K562 (cell line): ENCODE data around the gene PLA2G3. TPM values are rescaled to one million over a fixed set of nuclear protein-coding genes. Genes with fewer than 3 reads are reported as not detected.

Experiments used
- ARID2 ChIP-seq: fragments of 450-650 bp; IDR thresholded peaks from 2 replicates; pipeline ENCODE4 v1.6.1; 2017; ENCODE audit warnings: antibody characterized with exemption, mild to moderate bottlenecking
- CC2D1A ChIP-seq: fragments of 450-650 bp; IDR thresholded peaks from 2 replicates; pipeline ENCODE4 v1.6.1; 2017; ENCODE audit warnings: mild to moderate bottlenecking
- CHAMP1 ChIP-seq: fragments of 450-650 bp; IDR thresholded peaks from 2 replicates; pipeline ENCODE4 v1.6.1; 2016; ENCODE audit warnings: mild to moderate bottlenecking
- CHD2 ChIP-seq: IDR thresholded peaks from 2 replicates; pipeline ENCODE4 v1.6.1; 2011; ENCODE audit warnings: low read depth, low read length
- CREB1 ChIP-seq, 2 experiments: sonication (generic) in 1 of 2; formaldehyde crosslinking in 1 of 2; IDR thresholded peaks; 2 replicates each; pipeline versions ENCODE4 v1.6.1 to v1.8.0; 2012 to 2022; ENCODE audit warnings: inconsistent platforms in 1 of 2, mild to moderate bottlenecking in 1 of 2, missing genetic modification reagents in 1 of 2, moderate library complexity in 1 of 2
- CREB5 ChIP-seq: fragments of 250-450 bp; sonication (Bioruptor Pico); IDR thresholded peaks from 2 replicates; pipeline ENCODE4 v1.5.0; 2020; ENCODE audit warnings: mild to moderate bottlenecking
- GTF2A2 ChIP-seq: IDR thresholded peaks from 2 replicates; pipeline ENCODE4 v1.6.1; 2016; ENCODE audit warnings: mild to moderate bottlenecking, missing genetic modification characterization, missing compliant biosample characterization
- HMGN3 ChIP-seq: IDR thresholded peaks from 2 replicates; pipeline ENCODE4 v1.6.1; 2011; ENCODE audit warnings: borderline replicate concordance, low read depth, mild to moderate bottlenecking, mixed read lengths, low read length; ENCODE audit not compliant: insufficient read length; ENCODE audit errors: extremely low read depth
- KLF16 ChIP-seq: IDR thresholded peaks from 2 replicates; pipeline ENCODE4 v1.6.1; 2016; ENCODE audit warnings: antibody characterized with exemption
- PBX2 ChIP-seq, 2 experiments: IDR thresholded peaks in 1 of 2; conservative IDR thresholded peaks in 1 of 2; 2 replicates each; pipeline ENCODE4 v1.6.1; 2016; ENCODE audit warnings: low read depth in 2 of 2, mild to moderate bottlenecking in 1 of 2, missing compliant biosample characterization in 1 of 2, missing genetic modification characterization in 1 of 2, moderate library complexity in 1 of 2
- RBM22 ChIP-seq: fragments of 200-400 bp; formaldehyde crosslinking; IDR thresholded peaks from 2 replicates; pipeline ENCODE4 v1.6.1; 2018; ENCODE audit warnings: low read length, low read depth; ENCODE audit not compliant: poor library complexity, severe bottlenecking
- SMC3 ChIP-seq: conservative IDR thresholded peaks from 2 replicates; pipeline ENCODE4 v1.6.1; 2011; ENCODE audit warnings: low read depth, low read length, improper control_type of control experiment; ENCODE audit not compliant: insufficient read depth
- SP1 ChIP-seq: sonication (generic); formaldehyde crosslinking; IDR thresholded peaks from 2 replicates; pipeline ENCODE4 v1.8.1; 2022; ENCODE audit warnings: mild to moderate bottlenecking, missing genetic modification reagents
- TBP ChIP-seq: optimal IDR thresholded peaks from 2 replicates; pipeline ENCODE3; 2011; ENCODE audit warnings: low read depth, low read length, improper control_type of control experiment
- TOE1 ChIP-seq, 2 experiments: fragments of 450-650 bp in 1 of 2; sonication (generic) in 1 of 2; formaldehyde crosslinking in 1 of 2; IDR thresholded peaks; 2 replicates each; pipeline versions ENCODE4 v1.7.1 to v1.8.0; 2016 to 2022; ENCODE audit warnings: borderline replicate concordance in 2 of 2, mild to moderate bottlenecking in 2 of 2, antibody characterized with exemption in 1 of 2, inconsistent platforms in 1 of 2, low read depth in 1 of 2, missing genetic modification reagents in 1 of 2, moderate library complexity in 1 of 2
- ZNF143 ChIP-seq: sonication (generic); formaldehyde crosslinking; IDR thresholded peaks from 2 replicates; pipeline ENCODE4 v1.9.0; 2022; ENCODE audit warnings: mild to moderate bottlenecking, missing genetic modification reagents
- ZNF253 ChIP-seq: fragments of 250-450 bp; sonication (Bioruptor Pico); conservative IDR thresholded peaks from 2 replicates; pipeline ENCODE4 v1.6.1; 2021; ENCODE audit warnings: mild to moderate bottlenecking
- ZNF384 ChIP-seq: IDR thresholded peaks from 2 replicates; pipeline ENCODE4 v1.6.1; 2012; ENCODE audit warnings: low read depth, low read length, improper control_type of control experiment
- ZNF395 ChIP-seq: fragments of 200-800 bp; sonication (Bioruptor generic); IDR thresholded peaks from 2 replicates; pipeline ENCODE4 v1.6.1; 2017; ENCODE audit warnings: missing genetic modification characterization, missing compliant biosample characterization
- polyA plus RNA-seq, 8 experiments: library from polyadenylated mRNA; depleted of rRNA in 4 of 8; stranded (reverse) in 5 of 8; unstranded in 3 of 8; fragments of >200 nt; fragmentation: Nextera tagmentation in 2 of 8; fragmentation: Illumina TruSeq in 1 of 8; extraction: Ambion mirVana in 2 of 8; extraction: Trizol in 1 of 8; gene quantifications; 2 replicates each; pipeline versions ENCODE4 v1.2.1 to v1.2.3, GENCODE V29; 2011 to 2014; ENCODE audit warnings: inconsistent platforms in 1 of 8, missing spikeins in 1 of 8
- total RNA-seq, 7 experiments: library from RNA; depleted of rRNA in 6 of 7; stranded (reverse); fragments of >200 nt in 6 of 7; fragmentation: Illumina TruSeq in 2 of 7; extraction: Trizol in 2 of 7; gene quantifications; 2 replicates each; pipeline versions ENCODE4 v1.2.1 to v1.2.3, GENCODE V29; 2011 to 2021; ENCODE audit warnings: low replicate concordance in 1 of 7

Gene PLA2G3
- total and polyA plus RNA-seq, 9 of the 15 experiments (the other 6 are each of a cell fraction or from before 2014, with no cell fraction given) = 0.18 to 1.4 (median 0.64) TPM

- TF ChIP-seq TBP (no peak), ZNF395 (no peak), RBM22 (no peak), HMGN3 (peak; percentile 15), CHD2 (no peak), SMC3 (peak; percentile 85), ZNF384 (peak; percentile 72), PBX2 (CRISPR knock-in tag; IDR thresholded peaks at IDR 0.05; ENCODE audit: low read depth) (no peak), PBX2 (tag; conservative IDR thresholded peaks at IDR 0.05; ENCODE audit: low read depth) (no peak), CREB1 (IDR thresholded peaks at IDR 0.05) (peak; percentile 92), CREB1 (CRISPR knock-in tag; IDR thresholded peaks at IDR 0.05) (peak; percentile 80), SP1 (CRISPR knock-in tag) (peak; percentile 59), CHAMP1 (no peak), TOE1 (IDR thresholded peaks at IDR 0.05; ENCODE audit: borderline replicate concordance) (no peak), TOE1 (CRISPR knock-in tag; IDR thresholded peaks at IDR 0.05; ENCODE audit: borderline replicate concordance, low read depth) (no peak), KLF16 (0 out of 2 replicates have a peak, but pooled peaks have one; percentile 47), ZNF143 (CRISPR knock-in tag) (no peak), CC2D1A (0 out of 2 replicates have a peak, but pooled peaks have one; percentile 39), ARID2 (peak; percentile 79; the same call in 1 of the 2 replicates), ZNF253 (no peak), GTF2A2 (no peak), CREB5 (no peak)
Measured at GRCh38 chr22:31107178-31107893, 33.0 kb downstream of the PLA2G3 start, which contains the start of gene SELENOM (continued).
